GM12872 (cell line): ENCODE results near the gene POLH.

Experiments used
- TF ChIP-seq, protein P1 (sequence below): IDR thresholded peaks from 3 replicates; pipeline ENCODE4 v1.5.1; 2011; ENCODE audit warnings: low read depth, mild to moderate bottlenecking, low read length, moderate library complexity; ENCODE audit not compliant: insufficient read depth

Gene POLH

DNA sequence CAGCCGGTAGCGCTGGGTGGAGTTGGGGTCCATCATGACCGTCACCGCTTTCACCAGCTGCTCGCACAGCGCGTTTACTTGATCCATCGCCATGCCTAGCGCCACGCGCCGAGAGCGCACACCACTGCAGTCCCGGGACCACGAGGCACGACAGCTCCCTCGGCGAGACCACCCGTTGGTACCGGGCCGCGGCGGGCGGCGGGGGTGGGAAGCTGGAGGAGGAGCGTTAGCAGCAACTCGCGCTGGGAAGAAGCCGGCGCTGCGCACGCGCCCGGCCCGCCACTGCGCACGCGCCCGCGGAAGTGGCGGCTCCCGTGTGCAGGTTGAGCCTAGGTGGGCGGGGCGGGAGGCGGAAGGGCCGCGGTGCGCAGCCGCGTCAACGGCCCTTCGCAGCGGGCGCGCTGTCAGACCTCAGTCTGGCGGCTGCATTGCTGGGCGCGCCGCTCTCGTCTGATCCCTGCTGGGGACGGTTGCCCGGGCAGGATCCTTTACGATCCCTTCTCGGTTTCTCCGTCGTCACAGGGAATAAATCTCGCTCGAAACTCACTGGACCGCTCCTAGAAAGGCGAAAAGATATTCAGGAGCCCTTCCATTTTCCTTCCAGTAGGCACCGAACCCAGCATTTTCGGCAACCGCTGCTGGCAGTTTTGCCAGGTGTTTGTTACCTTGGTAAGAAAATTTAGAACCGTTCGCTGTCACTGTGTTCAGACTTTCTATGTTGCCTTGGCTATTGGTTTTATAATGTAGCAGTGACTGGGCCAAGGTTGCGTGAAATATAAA lies at the start of gene POLH, which contains the start of gene XPO5:
TSS of gene POLH (plus strand) at position 414 of the 780 bp plus-strand sequence. CDS start 6,135 bp downstream, outside the sequence.
TSS of gene XPO5 (minus strand) at position 267 of the 780 bp plus-strand sequence. CDS start at position 93, 174 bp downstream.
- TF ChIP-seq, protein P1, sequence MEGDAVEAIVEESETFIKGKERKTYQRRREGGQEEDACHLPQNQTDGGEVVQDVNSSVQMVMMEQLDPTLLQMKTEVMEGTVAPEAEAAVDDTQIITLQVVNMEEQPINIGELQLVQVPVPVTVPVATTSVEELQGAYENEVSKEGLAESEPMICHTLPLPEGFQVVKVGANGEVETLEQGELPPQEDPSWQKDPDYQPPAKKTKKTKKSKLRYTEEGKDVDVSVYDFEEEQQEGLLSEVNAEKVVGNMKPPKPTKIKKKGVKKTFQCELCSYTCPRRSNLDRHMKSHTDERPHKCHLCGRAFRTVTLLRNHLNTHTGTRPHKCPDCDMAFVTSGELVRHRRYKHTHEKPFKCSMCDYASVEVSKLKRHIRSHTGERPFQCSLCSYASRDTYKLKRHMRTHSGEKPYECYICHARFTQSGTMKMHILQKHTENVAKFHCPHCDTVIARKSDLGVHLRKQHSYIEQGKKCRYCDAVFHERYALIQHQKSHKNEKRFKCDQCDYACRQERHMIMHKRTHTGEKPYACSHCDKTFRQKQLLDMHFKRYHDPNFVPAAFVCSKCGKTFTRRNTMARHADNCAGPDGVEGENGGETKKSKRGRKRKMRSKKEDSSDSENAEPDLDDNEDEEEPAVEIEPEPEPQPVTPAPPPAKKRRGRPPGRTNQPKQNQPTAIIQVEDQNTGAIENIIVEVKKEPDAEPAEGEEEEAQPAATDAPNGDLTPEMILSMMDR = no peak

DNA sequence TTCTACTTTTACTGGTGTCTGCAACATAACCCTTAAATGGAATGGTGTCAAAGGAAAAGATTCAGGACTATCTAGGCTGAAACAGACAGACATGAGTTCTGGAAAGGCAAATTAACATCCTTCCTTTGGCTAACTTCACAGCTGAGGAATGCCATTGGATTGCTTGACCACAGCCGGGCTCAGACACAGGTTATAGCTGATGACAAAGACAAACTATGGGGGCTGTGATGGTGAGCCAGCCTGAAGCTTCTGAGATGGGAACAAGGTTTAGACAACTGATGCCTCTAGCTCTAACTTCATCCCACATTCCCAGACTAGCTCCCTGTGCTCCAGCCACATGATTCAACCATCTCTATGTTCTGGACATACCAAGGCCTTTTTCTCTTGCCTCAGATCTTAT lies 43.8 kb upstream of the POLH start:
- TF ChIP-seq, protein P1 = no peak

DNA sequence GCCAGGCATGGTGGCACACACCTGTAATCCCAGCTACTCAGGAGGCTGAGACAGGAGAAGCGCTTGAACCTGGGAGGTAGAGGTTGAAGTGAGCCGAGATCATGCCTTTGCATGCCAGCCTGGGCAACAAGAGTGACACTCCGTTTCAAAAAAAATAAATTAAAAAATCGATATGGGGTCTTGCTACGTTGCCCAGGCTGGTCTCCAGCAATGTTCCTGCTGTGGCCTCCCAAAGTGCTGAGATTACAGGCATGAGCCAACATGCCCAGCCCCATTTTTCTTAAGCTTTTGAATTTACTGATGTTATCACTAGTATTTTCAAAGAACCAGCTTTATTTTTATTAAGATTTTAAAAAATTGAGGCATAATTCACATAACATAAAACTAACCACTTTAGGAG lies 35.5 kb upstream of the POLH start:
- TF ChIP-seq, protein P1 = no peak

DNA sequence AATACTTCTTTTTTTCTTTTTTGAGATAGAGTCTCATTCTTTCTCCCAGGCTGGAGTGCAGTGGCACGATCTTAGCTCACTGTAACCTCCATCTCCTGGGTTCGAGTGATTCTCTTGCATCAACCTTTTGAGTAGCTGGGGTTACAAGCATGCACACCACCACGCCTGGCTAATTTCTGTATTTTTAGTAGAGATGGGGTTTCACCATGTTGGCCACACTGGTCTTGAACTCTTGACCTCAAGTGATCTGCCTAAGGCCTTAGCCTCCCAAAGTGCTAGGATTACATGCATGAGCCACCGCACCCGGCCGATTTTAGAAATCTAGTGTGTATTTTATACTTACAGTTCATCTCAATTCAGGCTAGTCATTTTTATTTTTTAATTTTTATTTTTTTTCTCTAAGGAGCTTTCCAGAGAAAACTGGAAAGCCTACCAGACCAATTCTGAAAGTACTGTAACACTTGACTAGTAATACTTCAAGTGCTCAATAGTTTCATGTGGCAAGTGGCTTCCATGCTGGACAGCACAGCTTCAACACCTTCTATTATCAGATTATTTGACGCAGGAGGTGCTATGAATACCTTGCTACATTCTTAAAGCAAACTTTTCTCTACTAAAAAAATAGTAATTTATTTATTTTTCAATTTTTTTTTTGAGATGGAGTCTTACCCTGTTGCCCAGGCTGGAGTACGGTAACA lies 34.1 kb upstream of the POLH start:
- TF ChIP-seq, protein P1 = no peak

DNA sequence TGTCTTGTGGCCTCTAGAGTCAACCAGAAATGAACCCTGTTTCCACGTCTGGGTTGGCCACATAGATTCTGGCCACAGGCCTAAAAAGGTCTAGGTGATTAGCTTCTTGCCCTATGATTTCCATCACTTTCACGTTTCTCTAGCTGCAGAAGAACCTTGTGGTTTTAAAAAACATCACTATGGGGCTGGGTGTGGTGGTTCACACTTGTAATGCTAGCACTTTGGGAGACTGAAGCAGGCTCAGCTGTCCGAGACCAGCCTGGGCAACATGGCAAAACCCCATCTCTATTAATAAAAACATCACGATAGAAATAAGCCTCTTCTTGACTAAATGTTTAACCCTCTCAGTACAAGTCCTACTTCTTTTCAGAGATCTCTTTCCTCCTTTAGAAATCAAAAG lies 31.5 kb upstream of the POLH start:
- TF ChIP-seq, protein P1 = no peak

DNA sequence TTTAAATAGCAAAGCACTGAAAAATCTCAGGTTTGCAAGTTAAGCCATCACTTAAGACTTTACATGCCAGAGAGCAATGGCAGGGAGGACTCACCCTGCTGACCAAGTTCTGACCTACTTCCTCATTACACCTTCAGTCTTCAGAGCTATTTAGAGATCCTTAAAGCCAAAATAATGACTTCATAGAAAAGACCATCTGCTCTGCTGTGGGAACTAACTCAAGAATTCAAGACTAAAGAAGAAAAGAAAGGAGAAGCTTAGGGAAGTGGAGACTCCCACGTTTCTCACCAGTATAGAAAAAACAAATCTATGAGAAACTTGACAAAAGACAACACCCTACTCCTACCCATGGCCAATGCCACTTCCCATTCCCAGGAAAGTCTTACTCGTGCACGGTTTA lies 28.8 kb upstream of the POLH start:
- TF ChIP-seq, protein P1 = no peak

DNA sequence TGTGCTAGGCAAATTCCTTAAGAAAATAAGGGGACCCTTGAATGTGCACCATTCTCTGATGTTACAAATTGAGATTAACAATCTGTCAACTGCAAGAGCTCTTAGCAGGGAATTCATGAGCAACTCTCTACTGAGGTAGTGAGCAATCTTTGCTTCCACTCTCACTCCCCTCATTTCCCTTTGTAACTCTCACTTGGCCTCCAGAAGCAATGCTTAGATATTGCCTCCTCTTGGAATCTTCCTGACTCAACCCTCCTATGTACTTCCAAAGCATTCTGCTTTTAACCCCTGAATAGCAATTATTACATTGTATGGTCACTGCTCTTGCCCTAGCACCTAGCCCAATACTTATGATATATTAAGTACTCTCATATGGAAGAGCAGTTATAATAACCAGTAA lies 16.7 kb upstream of the POLH start:
- TF ChIP-seq, protein P1 = no peak
